GOT3 (cell line): Measurements from ENCODE around the gene STUB1.

Source experiments
- DNase-seq: peaks from one replicate; lab custom pipeline; 2025; ENCODE audit warnings: mixed read lengths; lab: John Stamatoyannopoulos, UW

Gene STUB1

GRCh38 chr16:644556-644955 is 35.7 kb upstream of the STUB1 start:
- DNase-seq: no peak

GRCh38 chr16:645852-646678 is 34.1 kb upstream of the STUB1 start:
- no peak for DNase-seq

GRCh38 chr16:646679-647172 is 33.5 kb upstream of the STUB1 start:
- DNase-seq: no peak

GRCh38 chr16:647173-647902 is 32.9 kb upstream of the STUB1 start:
- DNase-seq: no peak

- no peak for DNase-seq
Measured at GRCh38 chr16:648071-648780, 32.0 kb upstream of the STUB1 start.

- DNase-seq: peak; percentile 77
Measured at GRCh38 chr16:648781-649589, 31.2 kb upstream of the STUB1 start, which contains the start of gene WDR90. WDR90 (plus strand) TSS chr16:649365; CDS start chr16:649417, 52 bp downstream.

- no peak for DNase-seq
Measured at GRCh38 chr16:649631-650030, 30.6 kb upstream of the STUB1 start.

DNA sequence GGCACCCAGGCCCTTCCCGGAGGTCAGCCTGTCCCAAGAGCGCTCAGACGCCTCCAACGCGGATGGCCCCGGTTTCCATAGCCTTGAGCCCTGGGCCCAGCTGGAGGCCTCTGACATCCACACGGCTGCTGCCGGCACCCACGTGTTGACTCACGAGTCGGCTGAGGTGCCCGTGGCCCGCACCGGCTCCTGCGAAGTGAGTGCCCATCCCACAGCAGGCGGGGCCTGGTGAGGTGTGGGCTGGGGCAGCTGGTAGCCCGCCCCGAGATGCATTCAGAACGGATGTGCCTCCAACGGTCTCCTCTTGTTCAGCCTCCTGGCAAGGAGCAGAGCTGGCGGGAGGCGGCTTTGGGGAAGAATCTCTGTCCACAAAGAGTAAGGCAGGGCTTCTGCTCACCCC is 28.4 kb upstream of the STUB1 start:
- no peak for DNase-seq

- DNase-seq: no peak
Measured at GRCh38 chr16:652454-653305, 27.5 kb upstream of the STUB1 start.

GRCh38 chr16:654034-654433 is 26.2 kb upstream of the STUB1 start:
- no peak for DNase-seq

DNA sequence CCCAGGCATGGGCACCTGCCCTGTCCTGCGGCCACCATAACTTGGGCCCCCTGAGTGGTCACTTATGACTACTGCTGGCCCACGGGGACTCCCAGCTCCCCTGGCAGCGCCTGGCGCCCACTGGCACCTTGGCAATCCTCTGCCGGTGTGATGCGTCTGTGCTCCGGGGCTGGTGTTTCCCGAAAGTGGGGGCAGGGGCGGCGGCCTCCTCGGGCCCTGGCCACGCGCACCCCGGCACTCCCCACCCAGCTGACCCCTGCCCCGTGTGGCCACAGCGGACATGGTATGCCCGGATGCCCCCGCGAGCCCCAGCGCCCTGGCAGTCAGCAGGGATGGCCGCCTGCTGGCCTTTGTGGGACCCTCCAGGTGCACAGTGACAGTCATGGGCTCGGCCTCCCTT is 22.7 kb upstream of the STUB1 start:
- DNase-seq: no peak

GRCh38 chr16:658679-659571 is 21.3 kb upstream of the STUB1 start:
- no peak for DNase-seq

DNA sequence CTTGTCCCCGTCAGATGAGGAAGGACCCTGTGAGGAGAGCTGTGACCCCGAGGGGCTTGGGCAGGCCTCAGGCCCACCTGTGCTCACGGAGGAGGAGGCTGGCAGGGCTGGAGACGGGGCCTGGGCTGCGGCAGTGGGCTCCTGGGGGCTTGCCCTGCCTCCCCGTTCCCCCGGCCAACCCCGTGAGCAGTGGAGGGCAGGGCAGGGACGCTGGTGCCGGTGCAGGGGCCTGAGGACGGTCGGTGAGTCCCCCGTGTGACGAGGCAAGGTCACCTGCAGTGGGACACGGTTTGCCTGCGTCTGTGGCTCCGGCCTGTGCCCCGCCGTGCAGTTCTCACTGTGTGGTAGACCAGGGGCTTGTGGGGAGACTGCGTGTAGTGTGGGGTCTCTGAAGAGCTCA is 20.6 kb upstream of the STUB1 start:
- DNase-seq: no peak

GRCh38 chr16:660132-660458 is 20.1 kb upstream of the STUB1 start:
- DNase-seq: no peak

- no peak for DNase-seq
Measured at GRCh38 chr16:660459-661183, 19.6 kb upstream of the STUB1 start.

GRCh38 chr16:661184-661821 is 18.9 kb upstream of the STUB1 start:
- DNase-seq: no peak

- no peak for DNase-seq
Measured at GRCh38 chr16:662095-662494, 18.1 kb upstream of the STUB1 start.

DNA sequence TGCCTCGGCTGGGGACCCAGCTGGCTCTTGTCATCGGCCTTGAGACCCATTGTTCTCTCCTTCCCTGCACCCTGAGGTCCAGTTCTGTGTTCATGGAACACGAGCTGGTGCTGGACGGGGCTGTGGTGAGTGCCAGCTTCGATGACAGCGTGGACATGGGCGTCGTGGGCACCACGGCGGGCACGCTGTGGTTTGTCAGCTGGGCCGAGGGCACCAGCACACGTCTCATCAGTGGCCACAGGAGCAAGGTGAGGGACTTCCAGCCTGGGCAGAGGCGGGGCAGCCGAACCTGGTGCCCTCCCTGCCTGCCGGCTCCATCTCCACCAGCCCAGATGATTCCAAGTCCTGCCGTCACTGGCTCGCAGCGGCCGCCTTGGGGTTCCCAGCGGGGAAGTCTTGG is 17.6 kb upstream of the STUB1 start:
- no peak for DNase-seq

- no peak for DNase-seq
Measured at GRCh38 chr16:666572-666971, 13.6 kb upstream of the STUB1 start.
